ENCODE measurements around the gene MPDZ. TPM values are rescaled to one million over a fixed set of nuclear protein-coding genes. Genes with fewer than 3 reads are reported as not detected.

The MPDZ gene
- total and polyA plus RNA-seq, 4 donors, result 19.3 to 113 (median 62.8) TPM

DNA sequence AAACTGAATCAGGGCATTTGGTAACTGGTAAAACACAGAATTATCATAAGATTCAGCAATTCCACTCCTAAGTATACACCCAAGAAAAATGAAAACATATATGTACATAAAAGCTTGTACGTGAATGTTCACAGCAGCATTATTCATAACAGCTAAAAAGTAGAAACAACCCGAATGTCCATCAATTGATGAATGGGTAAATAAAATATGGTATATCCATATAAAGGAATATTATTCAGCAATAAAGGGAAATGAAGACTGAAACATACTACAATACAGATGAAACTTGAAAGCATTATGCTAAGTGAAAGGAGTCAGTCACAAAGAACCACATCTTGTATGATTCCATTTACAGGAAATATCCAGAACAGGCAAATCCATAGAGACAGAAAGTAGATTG lies 65.5 kb downstream of the MPDZ start:
- H3K36me3 ChIP-seq (ENCODE audit: control insufficient read depth in 1 of 2, insufficient read depth in 2 of 2, low read length in 1 of 2), result peaks cover 0 to 2% of the 10 kb centered on the region in 2 donors
- WGBS, 2 donors, result 97 to 100% methylated on average over 2 of the region's 2 CpGs
- no peaks in the 10 kb centered on the region for H3K4me1 ChIP-seq (ENCODE audit: control insufficient read depth in 1 of 2, insufficient read depth in 2 of 2, low read length in 2 of 2)
- no peak overlapping the region for H3K27ac ChIP-seq (ENCODE audit: low read depth in 1 of 2, low read length in 2 of 2)
- DNase-seq (no peak), ATAC-seq (ENCODE audit: low FRiP score) (no peak)
- no peaks in the 10 kb centered on the region for H3K9me3 ChIP-seq (ENCODE audit: control insufficient read depth, low read length)
- H3K27me3 ChIP-seq (ENCODE audit: control insufficient read depth in 1 of 2, insufficient read depth in 2 of 2, low read length in 1 of 2), result no peaks in the 10 kb centered on the region
- intact Hi-C loops (cut with DNase I), result no loop called here
- no peak overlapping the region for H3K4me3 ChIP-seq (ENCODE audit: low read length in 2 of 2)

DNA sequence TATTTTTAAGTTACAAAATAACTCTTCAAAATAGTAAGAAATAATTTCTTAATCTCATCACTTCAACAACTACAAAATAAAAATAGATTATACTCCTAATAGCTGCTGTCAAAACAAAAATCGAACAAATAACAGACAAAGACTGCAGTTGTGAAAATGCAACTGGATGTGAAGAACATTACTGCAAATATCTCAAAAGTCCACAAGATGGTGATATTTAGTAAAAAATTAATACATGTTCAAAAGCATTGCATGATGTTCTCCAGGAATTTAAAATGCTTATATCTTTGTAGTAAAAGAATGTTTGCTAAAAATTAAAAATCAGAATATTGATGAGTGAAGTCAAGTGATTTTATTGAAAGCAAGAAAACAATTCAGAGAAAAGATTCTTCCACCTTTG lies 66.2 kb downstream of the MPDZ start:
- H3K4me1 ChIP-seq (ENCODE audit: control insufficient read depth in 1 of 2, insufficient read depth in 2 of 2, low read length in 2 of 2), result no peaks in the 10 kb centered on the region
- no peak for ATAC-seq (ENCODE audit: low FRiP score)
- intact Hi-C loops (cut with DNase I), result no loop called here
- H3K36me3 ChIP-seq (ENCODE audit: control insufficient read depth in 1 of 2, insufficient read depth in 2 of 2, low read length in 1 of 2), result peaks cover 0 to 2% of the 10 kb centered on the region in 2 donors
- no peaks in the 10 kb centered on the region for H3K27me3 ChIP-seq (ENCODE audit: control insufficient read depth in 1 of 2, insufficient read depth in 2 of 2, low read length in 1 of 2)
- H3K9me3 ChIP-seq (ENCODE audit: control insufficient read depth, low read length), result no peaks in the 10 kb centered on the region
- H3K27ac ChIP-seq (ENCODE audit: low read depth in 1 of 2, low read length in 2 of 2), result no peak overlapping the region
- no peak for DNase-seq
- H3K4me3 ChIP-seq (ENCODE audit: low read length in 2 of 2), result no peak overlapping the region
- 96 to 97% methylated on average over 1 of the region's 1 CpG for WGBS, 2 donors

DNA sequence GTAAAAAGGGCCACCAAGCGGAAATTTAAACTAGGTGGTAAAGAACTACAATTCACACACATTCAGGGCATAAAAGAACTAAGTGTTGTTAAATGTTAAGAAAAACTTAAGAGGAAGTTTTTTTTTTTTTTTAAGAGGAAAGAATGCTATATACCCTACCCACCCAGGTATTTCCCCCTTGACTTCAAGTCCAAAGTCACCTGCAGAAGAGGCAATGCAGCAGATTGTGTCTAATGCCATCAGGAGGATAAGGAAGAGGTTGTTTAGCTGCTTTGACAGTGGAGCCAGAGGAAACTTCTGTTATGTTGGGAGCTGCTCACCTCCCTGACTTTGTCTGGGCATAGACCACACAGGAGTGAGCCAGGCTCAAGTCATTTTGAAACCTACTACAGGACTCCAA lies 69.2 kb downstream of the MPDZ start:
- no peaks in the 10 kb centered on the region for H3K9me3 ChIP-seq (ENCODE audit: control insufficient read depth, low read length)
- H3K36me3 ChIP-seq (ENCODE audit: control insufficient read depth in 1 of 2, insufficient read depth in 2 of 2, low read length in 1 of 2), result peaks cover 0 to 6% of the 10 kb centered on the region in 2 donors
- 97% methylated on average over 1 of the region's 1 CpG for WGBS, 2 donors
- H3K4me1 ChIP-seq (ENCODE audit: control insufficient read depth in 1 of 2, insufficient read depth in 2 of 2, low read length in 2 of 2), result no peaks in the 10 kb centered on the region
- no peaks in the 10 kb centered on the region for H3K27me3 ChIP-seq (ENCODE audit: control insufficient read depth in 1 of 2, insufficient read depth in 2 of 2, low read length in 1 of 2)
- no peak overlapping the region for H3K27ac ChIP-seq (ENCODE audit: low read depth in 1 of 2, low read length in 2 of 2)
- intact Hi-C loops (cut with DNase I), result no loop called here
- ATAC-seq (ENCODE audit: low FRiP score) (no peak), DNase-seq (no peak)
- no peak overlapping the region for H3K4me3 ChIP-seq (ENCODE audit: low read length in 2 of 2)

DNA sequence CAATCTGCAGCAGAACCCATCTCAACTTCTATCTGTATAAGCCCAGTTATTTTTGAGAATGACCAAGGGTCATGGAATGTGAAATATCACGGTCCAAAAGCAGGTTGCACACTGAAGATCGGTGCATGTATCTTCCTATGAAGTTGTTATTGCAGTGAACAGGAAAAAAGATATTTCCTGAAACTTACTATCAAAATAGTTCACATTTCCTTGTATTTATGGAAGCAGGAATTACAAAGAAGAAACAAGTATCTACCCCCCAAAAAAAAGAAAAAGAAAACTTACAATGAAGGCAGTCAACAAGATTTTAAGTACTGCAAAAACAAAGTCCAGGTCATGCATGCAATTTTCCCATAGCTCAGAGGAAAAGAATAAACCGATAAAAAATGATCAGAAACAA lies 70.0 kb downstream of the MPDZ start:
- intact Hi-C loops (cut with DNase I), result no loop called here
- Histone ChIP-seq H3K4me1 (ENCODE audit: control insufficient read depth in 1 of 2, insufficient read depth in 2 of 2, low read length in 2 of 2) (no peaks in the 10 kb centered on the region), H3K9me3 (ENCODE audit: control insufficient read depth, low read length) (no peaks in the 10 kb centered on the region), H3K27me3 (ENCODE audit: control insufficient read depth in 1 of 2, insufficient read depth in 2 of 2, low read length in 1 of 2) (no peaks in the 10 kb centered on the region), H3K4me3 (ENCODE audit: low read length in 2 of 2) (no peak overlapping the region), H3K36me3 (ENCODE audit: control insufficient read depth in 1 of 2, insufficient read depth in 2 of 2, low read length in 1 of 2) (peaks cover 0 to 6% of the 10 kb centered on the region in 2 donors), H3K27ac (ENCODE audit: low read depth in 1 of 2, low read length in 2 of 2) (no peak overlapping the region)
- ATAC-seq (ENCODE audit: low FRiP score), result no peak
- no peak for DNase-seq
- WGBS, 2 donors, result 76 to 81% methylated on average over 3 of the region's 3 CpGs

DNA sequence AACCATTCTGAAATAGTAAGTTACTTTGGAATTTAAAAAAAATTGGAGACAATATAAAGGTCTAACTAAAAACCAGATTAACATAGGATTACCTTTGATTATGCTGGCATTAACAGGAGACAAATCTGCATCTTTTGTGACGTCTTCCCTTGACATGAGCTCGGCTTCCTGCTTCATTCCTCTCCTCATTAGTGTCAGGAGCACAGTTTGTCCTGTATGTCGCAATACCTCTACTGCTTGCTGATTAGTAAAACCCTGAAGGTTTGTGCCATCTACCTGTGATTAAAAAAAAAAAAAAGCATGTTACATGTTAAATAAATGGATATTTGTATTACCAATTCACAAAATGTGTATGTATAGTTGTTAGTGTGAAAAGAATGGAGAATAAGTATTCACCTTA lies 73.7 kb downstream of the MPDZ start:
- Histone ChIP-seq H3K27me3 (ENCODE audit: control insufficient read depth in 1 of 2, insufficient read depth in 2 of 2, low read length in 1 of 2) (no peaks in the 10 kb centered on the region), H3K4me1 (ENCODE audit: control insufficient read depth in 1 of 2, insufficient read depth in 2 of 2, low read length in 2 of 2) (no peaks in the 10 kb centered on the region), H3K4me3 (ENCODE audit: low read length in 2 of 2) (no peak overlapping the region), H3K27ac (ENCODE audit: low read depth in 1 of 2, low read length in 2 of 2) (no peak overlapping the region), H3K9me3 (ENCODE audit: control insufficient read depth, low read length) (no peaks in the 10 kb centered on the region), H3K36me3 (ENCODE audit: control insufficient read depth in 1 of 2, insufficient read depth in 2 of 2, low read length in 1 of 2) (peaks cover 6% of the 10 kb centered on the region in 2 donors)
- intact Hi-C loops (cut with DNase I), result no loop called here
- no peak for DNase-seq
- 91 to 94% methylated on average over 3 of the region's 3 CpGs for WGBS, 2 donors
- ATAC-seq (ENCODE audit: low FRiP score), result no peak

DNA sequence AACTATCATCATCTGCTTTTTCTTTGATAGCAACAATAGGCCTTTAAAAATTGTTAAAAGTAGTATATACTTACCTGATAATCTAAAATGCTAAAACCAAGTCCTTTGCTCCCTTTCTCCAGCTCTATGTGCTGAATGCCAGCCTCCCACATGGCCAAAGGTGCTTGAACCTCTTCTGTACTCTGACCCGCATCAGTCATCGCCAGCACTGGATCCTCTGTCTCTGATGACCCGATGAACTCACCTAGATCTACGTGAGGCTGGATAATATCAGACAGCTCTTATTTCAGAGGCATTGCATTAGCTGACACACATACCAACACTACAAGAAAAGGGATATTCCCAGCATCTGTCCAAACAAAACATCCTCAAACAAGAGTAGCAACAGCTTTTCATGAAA lies 89.5 kb downstream of the MPDZ start:
- Histone ChIP-seq H3K4me1 (ENCODE audit: control insufficient read depth in 1 of 2, insufficient read depth in 2 of 2, low read length in 2 of 2) (no peaks in the 10 kb centered on the region), H3K9me3 (ENCODE audit: control insufficient read depth, low read length) (peaks cover 1% of the 10 kb centered on the region), H3K4me3 (ENCODE audit: low read length in 2 of 2) (no peak overlapping the region), H3K36me3 (ENCODE audit: control insufficient read depth in 1 of 2, insufficient read depth in 2 of 2, low read length in 1 of 2) (peaks cover 0 to 7% of the 10 kb centered on the region in 2 donors), H3K27ac (ENCODE audit: low read depth in 1 of 2, low read length in 2 of 2) (no peak overlapping the region), H3K27me3 (ENCODE audit: control insufficient read depth in 1 of 2, insufficient read depth in 2 of 2, low read length in 1 of 2) (no peaks in the 10 kb centered on the region)
- ATAC-seq (ENCODE audit: low FRiP score) (no peak), DNase-seq (no peak)
- intact Hi-C loops (cut with DNase I), result no loop called here
- WGBS, 2 donors, result 79 to 84% methylated on average over 4 of the region's 4 CpGs

DNA sequence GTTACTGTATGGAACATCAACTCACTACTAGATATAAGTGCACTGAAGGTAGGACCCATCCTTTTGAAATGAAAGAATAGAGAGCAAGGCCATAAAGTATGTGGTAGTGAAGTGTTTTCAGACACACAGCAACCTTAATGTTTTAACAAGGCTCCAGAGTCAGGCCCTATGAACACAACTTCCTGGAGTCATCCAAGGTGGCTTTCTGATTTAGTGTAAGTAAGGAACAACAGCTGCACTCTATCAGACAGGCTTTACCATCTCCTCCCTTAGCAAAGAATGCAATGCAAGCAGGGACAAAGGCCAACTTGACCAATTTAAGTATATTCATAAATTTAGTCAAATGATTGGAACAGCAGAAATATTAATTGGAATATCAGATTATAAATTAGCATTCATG lies 90.1 kb downstream of the MPDZ start:
- peaks cover 1% of the 10 kb centered on the region for H3K9me3 ChIP-seq (ENCODE audit: control insufficient read depth, low read length)
- H3K4me1 ChIP-seq (ENCODE audit: control insufficient read depth in 1 of 2, insufficient read depth in 2 of 2, low read length in 2 of 2), result no peaks in the 10 kb centered on the region
- intact Hi-C loops (cut with DNase I), result no loop called here
- no peak overlapping the region for H3K4me3 ChIP-seq (ENCODE audit: low read length in 2 of 2)
- peaks cover 0 to 7% of the 10 kb centered on the region in 2 donors for H3K36me3 ChIP-seq (ENCODE audit: control insufficient read depth in 1 of 2, insufficient read depth in 2 of 2, low read length in 1 of 2)
- ATAC-seq (ENCODE audit: low FRiP score) (no peak), DNase-seq (no peak)
- H3K27ac ChIP-seq (ENCODE audit: low read depth in 1 of 2, low read length in 2 of 2), result no peak overlapping the region
- no peaks in the 10 kb centered on the region for H3K27me3 ChIP-seq (ENCODE audit: control insufficient read depth in 1 of 2, insufficient read depth in 2 of 2, low read length in 1 of 2)

DNA sequence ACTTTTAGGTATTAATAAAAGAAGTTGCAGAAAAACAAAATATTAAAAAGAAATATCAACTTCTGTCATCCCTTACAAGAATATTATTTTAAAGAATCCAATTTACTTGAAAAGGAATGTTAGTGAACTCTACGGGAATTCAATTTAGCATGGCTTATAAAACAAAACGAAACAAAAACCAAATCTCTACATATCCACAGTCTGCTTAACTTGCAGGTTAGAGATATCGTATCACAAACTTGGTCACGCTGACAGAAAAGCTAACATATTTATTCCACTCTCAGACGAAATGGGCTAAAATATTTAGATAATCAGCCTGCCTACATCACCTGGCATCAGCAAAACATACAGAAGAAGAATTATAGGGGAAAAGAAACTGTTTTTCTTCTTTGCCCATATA lies 92.7 kb downstream of the MPDZ start:
- DNase-seq, result no peak
- Histone ChIP-seq H3K4me3 (ENCODE audit: low read length in 2 of 2) (peak overlapping the region; percentile 26 to 41), H3K27ac (ENCODE audit: low read depth in 1 of 2, low read length in 2 of 2) (no peak overlapping the region), H3K27me3 (ENCODE audit: control insufficient read depth in 1 of 2, insufficient read depth in 2 of 2, low read length in 1 of 2) (no peaks in the 10 kb centered on the region), H3K36me3 (ENCODE audit: control insufficient read depth in 1 of 2, insufficient read depth in 2 of 2, low read length in 1 of 2) (peaks cover 0 to 7% of the 10 kb centered on the region in 2 donors), H3K9me3 (ENCODE audit: control insufficient read depth, low read length) (peaks cover 1% of the 10 kb centered on the region), H3K4me1 (ENCODE audit: control insufficient read depth in 1 of 2, insufficient read depth in 2 of 2, low read length in 2 of 2) (no peaks in the 10 kb centered on the region)
- intact Hi-C loops (cut with DNase I), result no loop called here
- 31 to 34% methylated on average over 5 of the region's 5 CpGs for WGBS, 2 donors
- ATAC-seq (ENCODE audit: low FRiP score), result no peak

DNA sequence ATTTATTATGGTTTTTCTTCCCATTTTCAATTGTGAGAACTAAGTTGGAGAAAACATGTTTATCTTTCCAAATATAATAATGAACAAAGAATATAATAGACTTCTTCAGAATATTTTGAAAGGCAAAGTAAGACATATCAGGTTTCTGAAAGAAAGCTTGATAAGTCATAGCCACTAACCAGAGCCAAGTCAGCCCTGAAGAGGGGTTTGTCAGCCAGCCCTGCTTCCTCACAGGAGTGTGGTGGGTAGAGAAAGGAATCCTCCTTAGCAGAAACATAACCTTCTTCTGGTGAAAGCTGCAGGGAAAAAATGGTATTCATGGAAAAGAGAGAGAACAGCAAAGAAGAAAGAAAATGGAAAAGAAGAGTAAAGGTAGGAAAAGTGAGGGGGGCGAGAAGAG lies 93.4 kb downstream of the MPDZ start:
- H3K36me3 ChIP-seq (ENCODE audit: control insufficient read depth in 1 of 2, insufficient read depth in 2 of 2, low read length in 1 of 2), result peaks cover 0 to 7% of the 10 kb centered on the region in 2 donors

More for the DNA sequence above, 93.4 kb downstream of the MPDZ start:
- ATAC-seq (ENCODE audit: low FRiP score) (no peak), DNase-seq (no peak)
- Histone ChIP-seq H3K4me1 (ENCODE audit: control insufficient read depth in 1 of 2, insufficient read depth in 2 of 2, low read length in 2 of 2) (no peaks in the 10 kb centered on the region), H3K9me3 (ENCODE audit: control insufficient read depth, low read length) (peaks cover 1% of the 10 kb centered on the region), H3K4me3 (ENCODE audit: low read length in 2 of 2) (no peak overlapping the region), H3K27ac (ENCODE audit: low read depth in 1 of 2, low read length in 2 of 2) (no peak overlapping the region), H3K27me3 (ENCODE audit: control insufficient read depth in 1 of 2, insufficient read depth in 2 of 2, low read length in 1 of 2) (no peaks in the 10 kb centered on the region)
- intact Hi-C loops (cut with DNase I), result no loop called here
- 79 to 94% methylated on average over 1 of the region's 1 CpG for WGBS, 2 donors

Data from aorta (tissue), 5 donors.